Right renal pelvis (tissue), 4 donors: ENCODE data around the gene GPX4. TPM values are rescaled to one million over a fixed set of nuclear protein-coding genes. Genes with fewer than 3 reads are reported as not detected.

Experiments used
- DNase-seq, 4 donors: peaks; one replicate each; pipeline ENCODE4 v3.0.0-alpha.2; 2013; ENCODE audit warnings: low read depth in 4 of 4, low spot score in 3 of 4, missing footprints in 1 of 4
- polyA plus RNA-seq, 4 donors: library from polyadenylated mRNA; unstranded; fragments of 120-200 nt; gene quantifications; one replicate each; pipeline ENCODE4 v1.2.1, GENCODE V29; 2013; ENCODE audit not compliant: insufficient read length in 4 of 4

Gene GPX4
- polyA plus RNA-seq, 4 donors, result 242 to 321 (median 252) TPM

- no peak for DNase-seq
Observed at GRCh38 chr19:1102407-1103131, 1.2 kb upstream of the GPX4 start.

- no peak for DNase-seq
Observed at GRCh38 chr19:1103132-1103707, 574 bp upstream of the GPX4 start.

- DNase-seq, result no peak
Observed at GRCh38 chr19:1104311-1105007, 665 bp downstream of the GPX4 start.

GRCh38 chr19:1105008-1105872, 1.4 kb downstream of the GPX4 start:
- DNase-seq, result no peak

- DNase-seq, result no peak
Observed at GRCh38 chr19:1105873-1106840, 2.4 kb downstream of the GPX4 start.

- DNase-seq, result no peak
Observed at GRCh38 chr19:1106841-1107660, 3.3 kb downstream of the GPX4 start.

GRCh38 chr19:1107661-1108261, 4.0 kb downstream of the GPX4 start:
- DNase-seq, result no peak

- no peak for DNase-seq
Observed at GRCh38 chr19:1108291-1109031, 4.7 kb downstream of the GPX4 start.

GRCh38 chr19:1109032-1109551, 5.3 kb downstream of the GPX4 start:
- DNase-seq, result no peak

GRCh38 chr19:1109697-1110671, 6.2 kb downstream of the GPX4 start:
- no peak for DNase-seq

- no peak for DNase-seq
Observed at GRCh38 chr19:1110809-1111640, 7.2 kb downstream of the GPX4 start.

GRCh38 chr19:1111641-1112267, 8.0 kb downstream of the GPX4 start:
- DNase-seq, result no peak

- no peak for DNase-seq
Observed at GRCh38 chr19:1112268-1113029, 8.7 kb downstream of the GPX4 start.
